Urinary bladder (tissue), 4 donors: ENCODE results near the gene METAP1. TPM values are rescaled to one million over a fixed set of nuclear protein-coding genes. Genes with fewer than 3 reads are reported as not detected.
"Not testable (repeated sequence)": the region's sequence is repeated elsewhere in the genome, so short reads cannot be mapped to it uniquely, and the experiment has no call there.

Experiments
- DNase-seq: peaks from one replicate; pipeline ENCODE4 v3.0.0-alpha.2; 2015; ENCODE audit errors: extremely low spot score
- H3K27ac ChIP-seq: one replicate; pipeline ENCODE4 v1.5.1; 2013; ENCODE audit warnings: low read depth, mild to moderate bottlenecking, moderate library complexity
- H3K36me3 ChIP-seq: one replicate; pipeline ENCODE4 v1.6.1; 2013; ENCODE audit warnings: mild to moderate bottlenecking, moderate library complexity; ENCODE audit not compliant: insufficient read depth
- H3K4me1 ChIP-seq: one replicate; pipeline ENCODE4 v1.6.1; 2013; ENCODE audit warnings: mild to moderate bottlenecking, moderate library complexity; ENCODE audit not compliant: insufficient read depth
- H3K4me3 ChIP-seq: one replicate; pipeline ENCODE4 v1.5.1; 2013; ENCODE audit warnings: low read depth, low read length
- WGBS: extraction: QIAGEN DNeasy Blood & Tissue Kit; methylation state at CpG from one replicate; pipeline ENCODE4 v1.1.7; 2013; 5-methylcytosine and 5-hydroxymethylcytosine counted together
- polyA plus RNA-seq: library from polyadenylated mRNA; stranded (reverse); fragments of 200-250 nt; gene quantifications from one replicate; pipeline ENCODE4 v1.2.3, GENCODE V29; 2013
- total RNA-seq: library from RNA; depleted of rRNA; stranded (reverse); fragments of >200 nt; gene quantifications from one replicate; pipeline ENCODE4 v1.2.3, GENCODE V29; 2014
- donor health status: healthy with polysubstance abuse.
- donor health status: healthy.

Gene METAP1
- total and polyA plus RNA-seq, 2 donors, result 38.5 to 45.7 TPM

- 80% methylated on average over 7 of the region's 7 CpGs for WGBS
- Histone ChIP-seq H3K4me3 (no peak overlapping the region), H3K27ac (no peak overlapping the region), H3K36me3 (no peaks in the 10 kb centered on the region), H3K4me1 (no peaks in the 10 kb centered on the region)
- no peak for DNase-seq
Observed at GRCh38 chr4:98977557-98977956, 18.0 kb upstream of the METAP1 start.

- H3K4me3 ChIP-seq, result no peak overlapping the region
- H3K36me3 ChIP-seq, result no peaks in the 10 kb centered on the region
- WGBS, result 93% methylated on average over 2 of the region's 2 CpGs
- no peak for DNase-seq
- H3K27ac ChIP-seq, result no peak overlapping the region
- H3K4me1 ChIP-seq, result no peaks in the 10 kb centered on the region
Observed at GRCh38 chr4:98987720-98988119, 7.8 kb upstream of the METAP1 start.

DNA sequence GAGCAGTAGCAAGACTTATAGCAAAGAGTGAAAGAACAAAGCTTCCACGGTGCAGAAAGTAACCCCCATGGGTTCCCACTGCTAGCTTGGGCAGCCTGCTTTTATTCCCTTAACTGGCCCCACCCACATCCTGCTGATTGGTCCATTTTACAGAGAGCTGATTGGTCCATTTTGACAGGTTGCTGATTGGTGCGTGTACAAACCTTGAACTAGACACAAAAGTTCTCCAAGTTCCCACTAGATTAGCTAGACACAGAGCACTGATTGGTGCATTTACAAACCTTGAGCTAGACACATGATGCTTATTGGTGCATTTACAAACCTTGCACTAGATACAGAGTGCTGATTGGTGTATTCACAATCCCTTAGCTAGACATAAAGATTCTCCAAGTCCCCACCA lies 2.7 kb upstream of the METAP1 start:
- not testable (repeated sequence) for H3K4me3 ChIP-seq, H3K4me1 ChIP-seq, H3K36me3 ChIP-seq, H3K27ac ChIP-seq, DNase-seq
- 94% methylated on average over 2 of the region's 2 CpGs for WGBS

DNA sequence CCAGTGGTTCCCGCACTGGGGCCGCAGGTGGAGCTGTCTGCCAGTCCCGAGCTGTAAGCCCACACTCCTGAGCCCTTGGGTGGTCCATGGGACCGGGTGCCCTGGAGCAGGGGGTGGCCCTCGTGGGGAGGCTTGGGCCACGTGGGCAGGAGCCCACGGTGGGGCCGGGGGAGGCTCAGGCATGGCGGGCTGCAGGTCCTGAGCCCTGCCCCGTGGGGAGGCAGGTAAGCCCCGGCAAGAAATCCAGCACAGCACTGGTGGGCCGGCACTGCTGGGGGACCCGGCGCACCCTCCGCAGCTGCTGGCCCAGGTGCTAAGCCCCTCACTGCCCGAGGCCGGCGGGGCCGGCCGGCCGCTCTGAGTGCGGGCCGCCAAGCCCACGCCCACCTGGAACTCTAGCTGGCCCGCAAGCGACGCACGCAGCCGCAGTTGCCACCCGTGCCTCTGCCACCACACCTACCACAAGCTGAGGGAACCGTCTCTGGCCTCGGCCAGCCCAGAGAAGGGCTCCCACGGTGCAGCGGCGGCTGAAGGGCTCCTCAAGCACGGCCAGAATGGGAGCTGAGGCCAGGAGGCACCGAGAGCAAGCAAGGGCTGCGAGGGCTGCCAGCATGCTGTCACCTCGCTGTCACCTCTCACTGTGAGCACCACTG lies 2.0 kb upstream of the METAP1 start:
- Histone ChIP-seq H3K27ac (no peak overlapping the region), H3K4me3 (no peak overlapping the region), H3K36me3 (no peaks in the 10 kb centered on the region), H3K4me1 (no peaks in the 10 kb centered on the region)
- no peak for DNase-seq
- 96% methylated on average over 39 of the region's 39 CpGs for WGBS

DNA sequence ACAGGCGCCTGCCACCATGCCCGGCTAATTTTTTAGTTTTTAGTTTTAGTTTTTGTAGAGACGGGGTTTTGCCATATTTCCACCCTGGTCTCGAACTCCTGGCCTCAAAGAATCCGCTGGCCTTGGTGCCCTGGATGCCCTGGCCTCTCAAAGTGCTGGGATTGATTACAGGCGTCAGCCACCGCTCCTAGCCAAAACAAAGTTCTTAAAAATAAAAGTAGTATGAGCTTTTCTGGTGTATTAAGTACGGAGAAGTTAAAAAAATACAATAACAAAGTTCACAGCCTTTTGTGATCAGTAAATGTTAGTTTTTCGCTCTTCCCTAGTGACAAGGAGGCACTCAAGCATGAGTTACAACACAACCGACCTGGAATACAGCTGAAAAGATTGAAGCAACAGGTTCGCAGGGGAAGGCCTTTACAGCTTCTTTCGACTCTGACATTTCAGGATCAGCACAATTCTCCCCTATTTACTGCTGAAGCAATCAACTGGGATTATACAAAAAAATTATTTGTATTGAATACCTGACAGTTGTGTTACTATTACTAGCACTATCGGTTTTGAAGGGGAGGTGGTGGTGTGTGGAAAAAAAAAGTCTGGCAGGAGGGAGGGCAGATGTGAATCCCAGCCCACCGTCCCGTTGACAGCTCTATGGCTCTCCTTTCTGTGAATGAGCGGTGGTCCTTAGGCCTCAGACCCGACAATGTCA lies 893 bp upstream of the METAP1 start:
- 48% methylated on average over 17 of the region's 17 CpGs for WGBS
- H3K27ac ChIP-seq, result peak overlapping the region; percentile 12
- DNase-seq, result no peak
- H3K4me3 ChIP-seq, result peak overlapping the region; percentile 32
- no peaks in the 10 kb centered on the region for H3K36me3 ChIP-seq
- H3K4me1 ChIP-seq, result no peaks in the 10 kb centered on the region

GRCh38 chr4:98996056-98996764 lies 689 bp downstream of the METAP1 start:
- Histone ChIP-seq H3K27ac (peak overlapping the region; percentile 63), H3K4me3 (peak overlapping the region; percentile 98), H3K4me1 (no peaks in the 10 kb centered on the region), H3K36me3 (no peaks in the 10 kb centered on the region)
- no peak for DNase-seq
- under 1% methylated on average over 57 of the region's 57 CpGs for WGBS

- peak overlapping the region; percentile 98 for H3K4me3 ChIP-seq
- H3K4me1 ChIP-seq, result no peaks in the 10 kb centered on the region
- WGBS, result 46% methylated on average over 5 of the region's 5 CpGs
- no peaks in the 10 kb centered on the region for H3K36me3 ChIP-seq
- H3K27ac ChIP-seq, result no peak overlapping the region
- DNase-seq, result no peak
Observed at GRCh38 chr4:98996765-98997068, 1.2 kb downstream of the METAP1 start.

- Histone ChIP-seq H3K36me3 (no peaks in the 10 kb centered on the region), H3K27ac (no peak overlapping the region), H3K4me3 (no peak overlapping the region), H3K4me1 (no peaks in the 10 kb centered on the region)
- DNase-seq, result no peak
- 59% methylated on average over 6 of the region's 6 CpGs for WGBS
Observed at GRCh38 chr4:98997166-98997565, 1.6 kb downstream of the METAP1 start.

- Histone ChIP-seq H3K36me3 (no peaks in the 10 kb centered on the region), H3K4me3 (no peak overlapping the region), H3K4me1 (peaks cover 1% of the 10 kb centered on the region), H3K27ac (no peak overlapping the region)
- WGBS, result 96% methylated on average over 7 of the region's 7 CpGs
- DNase-seq, result no peak
Observed at GRCh38 chr4:98998551-98998950, 3.0 kb downstream of the METAP1 start.

- H3K27ac ChIP-seq, result no peak overlapping the region
- H3K4me3 ChIP-seq, result no peak overlapping the region
- no peaks in the 10 kb centered on the region for H3K36me3 ChIP-seq
- peaks cover 1% of the 10 kb centered on the region for H3K4me1 ChIP-seq
- peak; percentile 47 for DNase-seq
- 55% methylated on average over 3 of the region's 3 CpGs for WGBS
Observed at GRCh38 chr4:99002279-99002678, 6.8 kb downstream of the METAP1 start.

- Histone ChIP-seq H3K27ac (no peak overlapping the region), H3K4me1 (no peaks in the 10 kb centered on the region), H3K36me3 (no peaks in the 10 kb centered on the region), H3K4me3 (no peak overlapping the region)
- WGBS, result 86% methylated on average over 2 of the region's 2 CpGs
- DNase-seq, result no peak
Observed at GRCh38 chr4:99008051-99008450, 12.5 kb downstream of the METAP1 start.

DNA sequence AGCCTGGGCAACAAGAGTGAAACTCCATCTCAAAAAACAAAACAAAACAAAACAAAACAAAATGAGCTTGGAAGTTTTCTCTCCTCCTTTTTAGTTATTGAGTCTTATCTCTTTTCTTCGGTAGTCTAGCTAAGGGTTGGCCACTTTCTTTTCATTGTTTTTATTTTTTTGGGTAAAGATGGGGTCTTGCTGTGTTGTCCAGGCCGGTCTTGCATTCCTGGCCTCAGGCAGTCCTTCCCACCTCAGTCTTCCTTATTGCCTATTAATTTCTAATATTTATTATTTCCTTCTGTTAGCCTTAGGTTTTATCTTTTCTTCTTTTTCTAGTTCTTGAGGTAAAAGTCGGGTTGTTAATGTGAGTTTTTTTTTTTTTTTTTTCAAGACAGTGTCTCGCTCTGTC lies 16.4 kb downstream of the METAP1 start:
- H3K27ac ChIP-seq, result no peak overlapping the region
- H3K4me1 ChIP-seq, result no peaks in the 10 kb centered on the region
- WGBS, result 98% methylated on average over 4 of the region's 4 CpGs
- no peaks in the 10 kb centered on the region for H3K36me3 ChIP-seq
- no peak overlapping the region for H3K4me3 ChIP-seq
- no peak for DNase-seq

- Histone ChIP-seq H3K36me3 (no peaks in the 10 kb centered on the region), H3K27ac (no peak overlapping the region), H3K4me1 (no peaks in the 10 kb centered on the region), H3K4me3 (no peak overlapping the region)
- DNase-seq, result no peak
- 48% methylated on average over 4 of the region's 4 CpGs for WGBS
Observed at GRCh38 chr4:99013402-99013843, 17.9 kb downstream of the METAP1 start.

GRCh38 chr4:99013884-99014523 lies 18.5 kb downstream of the METAP1 start:
- WGBS, result 86% methylated on average over 6 of the region's 6 CpGs
- Histone ChIP-seq H3K36me3 (no peaks in the 10 kb centered on the region), H3K27ac (no peak overlapping the region), H3K4me1 (peaks cover 1% of the 10 kb centered on the region), H3K4me3 (no peak overlapping the region)
- no peak for DNase-seq
